ENCODE measurements around the gene TPO. TPM values are rescaled to one million over a fixed set of nuclear protein-coding genes. Genes with fewer than 3 reads are reported as not detected.

The TPO gene
- total and polyA plus RNA-seq, 11 donors = 3.0 to 13.8 (median 8.4) TPM

GRCh38 chr2:1591461-1591770 lies 178.2 kb downstream of the TPO start:
- peaks cover 0 to 43% (median 26%) of the 10 kb centered on the region in 12 donors for H3K4me1 ChIP-seq
- H3K36me3 ChIP-seq = no peaks in the 10 kb centered on the region
- intact Hi-C loops (cut with DNase I) = loop anchor here in 8 of 10 donors (2.0 to 5.0 kb wide), 6 partner anchors 56 to 226 kb away; no protein-coding TSS in a partner anchor
- peaks cover 0 to 8% (median 0%) of the 10 kb centered on the region in 9 donors for H3K27me3 ChIP-seq
- DNase-seq (peak in 4 of 5 donors; percentile 54 to 74 (median 60)), ATAC-seq (peak; percentile 6 to 47 (median 25))
- peaks cover 0 to 4% (median 0%) of the 10 kb centered on the region in 12 donors for H3K9me3 ChIP-seq
- peak overlapping the region in 10 of 12 donors; percentile 43 to 77 (median 61) for H3K27ac ChIP-seq
- no peak for TF ChIP-seq POLR2A (IDR thresholded peaks at IDR 0.05)
- TF ChIP-seq CTCF (IDR thresholded peaks at IDR 0.05) = no peak
- H3K4me3 ChIP-seq = peak overlapping the region in 10 of 12 donors; percentile 4 to 40 (median 25)
- whole genome bisulfite sequencing, 4 donors = 39 to 53% (median 47%) methylated on average over 16 of the region's 16 CpGs
